K562 (cell line): ENCODE measurements around the gene MGST2. TPM values are rescaled to one million over a fixed set of nuclear protein-coding genes. Genes with fewer than 3 reads are reported as not detected.
A peak's percentile ranks its signal among the peaks of the same experiment; 100 is the strongest.

Experiments used
- ATAC-seq: fragments of 200-7000 bp; cut with Tn5 transposase; 3 replicates; pipeline ENCODE4 v1.9.1; 2020; ENCODE audit warnings: moderate library complexity
- BruUV-seq: library from RNA; stranded (reverse); fragments of 400-500 nt; replicated peaks from 2 replicates; lab custom pipeline; 2021; lab: Mats Ljungman, UMichigan
- CTCF ChIA-PET: fragments of 300-600 bp; formaldehyde crosslinking; extraction: SDS; loops from one replicate; lab custom pipeline; 2021; ENCODE audit warnings: low intra/inter-chr PET ratio; lab: Yijun Ruan, JAX
- POLR2A ChIA-PET: fragments of 300-600, 350-650 bp; sonication (Branson Sonifier 250); formaldehyde crosslinking; extraction: SDS; loops from one replicate; lab custom pipeline; 2021; ENCODE audit warnings: antibody characterized with exemption, inconsistent platforms; lab: Yijun Ruan, JAX
- DNase-seq, 4 experiments: peaks; one replicate each; pipeline versions ENCODE4 v3.0.0 to v3.0.0-alpha.2; 2011 to 2018; ENCODE audit warnings: low spot score in 3 of 4, mixed read lengths in 3 of 4; ENCODE audit errors: extremely low read depth in 1 of 4
- FAIRE-seq: peaks from 2 replicates; lab custom pipeline; 2011; peaks lifted over from hg19 to GRCh38; lab: Jason Lieb, UNC
- H2AFZ ChIP-seq: 2 replicates; pipeline ENCODE4 v1.6.0; 2011; ENCODE audit warnings: low read depth, low read length, control low read depth, inconsistent platforms
- H3K27ac ChIP-seq: fragments of 200-600 bp; 3 replicates; pipeline ENCODE4 v1.8.0; 2011; ENCODE audit warnings: low read depth, mild to moderate bottlenecking, control low read depth, inconsistent platforms, low read length, moderate library complexity, mixed read lengths; ENCODE audit errors: extremely low read depth
- H3K27me3 ChIP-seq, 2 experiments: fragments of 300-600 bp in 1 of 2; 2 replicates in 1 of 2; 3 replicates in 1 of 2; pipeline versions ENCODE4 v1.6.0 to v1.8.0; 2011; ENCODE audit warnings: inconsistent platforms in 2 of 2, low read length in 2 of 2, mild to moderate bottlenecking in 1 of 2, mixed read lengths in 1 of 2, moderate library complexity in 1 of 2; ENCODE audit not compliant: control insufficient read depth in 2 of 2, insufficient read depth in 2 of 2
- H3K36me3 ChIP-seq: fragments of 300-600 bp; 3 replicates; pipeline ENCODE4 v1.8.0; 2011; ENCODE audit warnings: mild to moderate bottlenecking, low read length, inconsistent platforms; ENCODE audit not compliant: control insufficient read depth, insufficient read depth
- H3K4me1 ChIP-seq, 2 experiments: fragments of 200-600 bp in 1 of 2; replicated peaks in 1 of 2; 2 replicates in 1 of 2; 3 replicates in 1 of 2; pipeline versions ENCODE4 v1.5.1 to v1.8.0; 2011; ENCODE audit warnings: inconsistent platforms in 2 of 2, low read length in 2 of 2, mild to moderate bottlenecking in 1 of 2, mixed read lengths in 1 of 2, moderate library complexity in 1 of 2; ENCODE audit not compliant: control insufficient read depth in 2 of 2, insufficient read depth in 2 of 2
- H3K4me2 ChIP-seq: 2 replicates; pipeline ENCODE4 v1.6.1; 2011; ENCODE audit warnings: low read length, control low read depth, inconsistent platforms, mixed read lengths; ENCODE audit not compliant: insufficient read depth
- H3K4me3 ChIP-seq: fragments of 200-600 bp; sonication (generic), shearing (Covaris generic); 2 replicates; pipeline ENCODE4 v1.5.1; 2016; ENCODE audit warnings: control low read depth, inconsistent platforms
- H3K79me2 ChIP-seq: fragments of 200-600 bp; 3 replicates; pipeline ENCODE4 v1.8.0; 2011; ENCODE audit warnings: low read length, inconsistent platforms; ENCODE audit not compliant: control insufficient read depth, insufficient read depth
- H3K9ac ChIP-seq, 2 experiments: 2 replicates each; pipeline versions ENCODE4 v1.6.0 to v1.6.1; 2011; ENCODE audit warnings: low read depth in 2 of 2, low read length in 2 of 2, control low read depth in 1 of 2, inconsistent platforms in 1 of 2, mild to moderate bottlenecking in 1 of 2, mixed read lengths in 1 of 2; ENCODE audit not compliant: insufficient read depth in 1 of 2
- H3K9me1 ChIP-seq: one replicate; pipeline ENCODE4 v1.6.0; 2011; ENCODE audit warnings: inconsistent platforms, mild to moderate bottlenecking, low read length, moderate library complexity; ENCODE audit not compliant: control insufficient read depth, insufficient read depth
- H3K9me3 ChIP-seq: replicated peaks from 2 replicates; pipeline ENCODE4 v1.5.1; 2011; ENCODE audit warnings: low read depth, low read length, inconsistent platforms; ENCODE audit not compliant: control insufficient read depth, insufficient read depth
- H4K20me1 ChIP-seq: replicated peaks from 2 replicates; pipeline ENCODE4 v1.6.1; 2011; ENCODE audit warnings: low read length, inconsistent platforms, mixed read lengths; ENCODE audit not compliant: control insufficient read depth, insufficient read depth
- ARID1B ChIP-seq: fragments of 450-650 bp; IDR thresholded peaks from 2 replicates; pipeline ENCODE4 v1.6.1; 2016; ENCODE audit warnings: antibody characterized with exemption, mild to moderate bottlenecking, inconsistent platforms
- CBFA2T2 ChIP-seq: fragments of 450-650 bp; conservative IDR thresholded peaks from 2 replicates; pipeline ENCODE4 v1.6.1; 2017; ENCODE audit warnings: mild to moderate bottlenecking
- CBFA2T3 ChIP-seq: fragments of 450-650 bp; IDR thresholded peaks from 2 replicates; pipeline ENCODE4 v1.6.1; 2017
- DPF2 ChIP-seq: fragments of 450-650 bp; IDR thresholded peaks from 2 replicates; pipeline ENCODE4 v1.6.1; 2016
- GABPA ChIP-seq: fragments of 200-800 bp; sonication (Bioruptor generic); conservative IDR thresholded peaks from 2 replicates; pipeline ENCODE4 v1.6.1; 2016; ENCODE audit warnings: low read depth, missing genetic modification characterization, missing compliant biosample characterization
- KDM1A ChIP-seq, 2 experiments: fragments of 450-650 bp; IDR thresholded peaks; 2 replicates each; pipeline ENCODE4 v1.6.1; 2016; ENCODE audit warnings: mild to moderate bottlenecking in 2 of 2
- NCOR1 ChIP-seq: fragments of 450-650 bp; IDR thresholded peaks from 2 replicates; pipeline ENCODE4 v1.6.1; 2016; ENCODE audit warnings: mild to moderate bottlenecking, moderate library complexity
- SMARCA5 ChIP-seq: fragments of 450-650 bp; IDR thresholded peaks from 2 replicates; pipeline ENCODE4 v1.6.1; 2016
- TAL1 ChIP-seq: fragments of 450-650 bp; IDR thresholded peaks from 2 replicates; pipeline ENCODE4 v1.6.1; 2016; ENCODE audit warnings: mild to moderate bottlenecking
- TCF3 ChIP-seq: sonication (generic); formaldehyde crosslinking; IDR thresholded peaks from 2 replicates; pipeline ENCODE4 v1.4.0; 2020; ENCODE audit warnings: mild to moderate bottlenecking, missing genetic modification reagents
- TEAD4 ChIP-seq, 2 experiments: sonication (generic) in 1 of 2; formaldehyde crosslinking in 1 of 2; IDR thresholded peaks; 2 replicates each; pipeline versions ENCODE4 v1.6.1 to v1.8.0; 2012 to 2022; ENCODE audit warnings: borderline replicate concordance in 1 of 2, inconsistent platforms in 1 of 2, low read length in 1 of 2, mild to moderate bottlenecking in 1 of 2, missing genetic modification reagents in 1 of 2
- TRIM24 ChIP-seq, 2 experiments: fragments of 450-650 bp; IDR thresholded peaks; 2 replicates each; pipeline ENCODE4 v1.6.1; 2016
- WGBS: fragments of 100-300 bp; shearing (Covaris generic); methylation state at CpG from one replicate; pipeline ENCODE4 v1.1.6; 2016; ENCODE audit warnings: low coverage, mixed read lengths; ENCODE audit not compliant: insufficient coverage; ENCODE audit errors: missing lambda C conversion rate; 5-methylcytosine and 5-hydroxymethylcytosine counted together
- in situ Hi-C: fragments of 300-500 bp; cut with MboI; formaldehyde crosslinking; loops from 4 replicates; pipeline ENCODE4 v1.15.0; 2018; ENCODE audit warnings: inconsistent platforms, mixed read lengths
- intact Hi-C: fragments of 100-400 bp; cut with micrococcal nuclease; formaldehyde crosslinking; loops from 2 replicates; pipeline ENCODE4 v1.14.2; 2022
- polyA plus RNA-seq, 8 experiments: library from polyadenylated mRNA; depleted of rRNA in 4 of 8; stranded (reverse) in 5 of 8; unstranded in 3 of 8; fragments of >200 nt; fragmentation: Nextera tagmentation in 2 of 8; fragmentation: Illumina TruSeq in 1 of 8; extraction: Ambion mirVana in 2 of 8; extraction: Trizol in 1 of 8; gene quantifications; 2 replicates each; pipeline versions ENCODE4 v1.2.1 to v1.2.3, GENCODE V29; 2011 to 2014; ENCODE audit warnings: inconsistent platforms in 1 of 8, missing spikeins in 1 of 8
- total RNA-seq, 7 experiments: library from RNA; depleted of rRNA in 6 of 7; stranded (reverse); fragments of >200 nt in 6 of 7; fragmentation: Illumina TruSeq in 2 of 7; extraction: Trizol in 2 of 7; gene quantifications; 2 replicates each; pipeline versions ENCODE4 v1.2.1 to v1.2.3, GENCODE V29; 2011 to 2021; ENCODE audit warnings: low replicate concordance in 1 of 7
- TF ChIP-seq, protein P1 (sequence below): fragments of 450-650 bp; IDR thresholded peaks from 2 replicates; pipeline ENCODE4 v1.6.1; 2016; ENCODE audit warnings: low read depth

Gene MGST2
- total and polyA plus RNA-seq, 9 of the 15 experiments (the other 6 are each of a cell fraction or from before 2014, with no cell fraction given), result 38.7 to 115 (median 84.6) TPM

DNA sequence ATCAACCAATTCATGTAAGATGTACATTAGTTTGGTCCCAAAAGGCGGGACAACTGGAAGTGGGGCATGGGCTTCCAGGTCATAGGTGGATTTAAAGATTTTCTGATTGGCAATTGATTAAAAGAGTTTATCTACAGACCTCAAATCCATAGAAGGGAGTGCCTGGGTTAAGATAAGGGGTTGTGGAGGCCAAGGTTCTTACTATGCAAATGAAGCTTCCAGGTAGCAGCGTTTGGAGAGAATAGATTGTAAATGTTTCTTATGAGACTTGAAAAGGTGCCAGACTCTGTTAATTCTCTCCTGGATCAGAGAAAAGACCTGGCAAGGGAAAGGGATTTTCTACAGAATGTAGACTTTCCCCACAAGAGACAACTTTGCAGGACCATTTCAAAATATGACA is 2.4 kb downstream of the MGST2 start (continued):
- TF ChIP-seq KDM1A (IDR thresholded peaks at IDR 0.05), result peak in 1 of 2 experiments; percentile 5; a peak in 2 of 4 replicates

DNA sequence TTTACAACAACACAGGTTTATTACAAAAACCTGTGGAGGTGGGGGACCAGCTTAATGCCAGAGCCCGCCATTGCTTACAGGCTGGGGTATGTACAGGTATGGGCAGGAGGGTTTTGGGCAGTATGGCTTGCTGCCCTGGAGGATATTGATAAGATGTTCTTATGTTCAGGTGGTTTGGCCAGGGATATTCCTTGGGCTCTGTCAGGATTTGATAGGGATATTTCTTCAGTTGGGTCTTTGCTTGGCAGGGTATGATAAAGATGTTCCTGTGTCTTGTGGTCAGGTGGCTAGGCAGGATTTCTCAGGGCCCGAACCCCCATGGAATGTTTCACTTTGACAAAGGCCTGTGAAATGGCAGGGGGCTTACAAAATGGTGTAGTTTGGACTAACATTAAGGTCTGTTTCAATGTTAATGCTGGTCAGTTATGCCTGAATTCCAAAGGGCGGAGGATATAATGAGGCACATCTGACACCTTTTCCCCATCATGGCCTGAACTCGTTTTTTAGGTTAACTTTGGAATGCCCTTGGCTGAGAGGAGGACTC is 3.1 kb downstream of the MGST2 start:
- ChIA-PET CTCF (no interaction called here), POLR2A (no interaction called here)
- Histone ChIP-seq H3K9me3 (no peaks in the 10 kb centered on the region), H3K79me2 (peaks cover 49% of the 10 kb centered on the region; the same call in 2 of the 3 replicates), H3K4me2 (peak overlapping the region; percentile 6; the same call in 1 of the 2 replicates), H3K9me1 (no peaks in the 10 kb centered on the region), H2AFZ (no peak overlapping the region), H3K4me3 (no peak overlapping the region), H4K20me1 (no peaks in the 10 kb centered on the region; the same call in 1 of the 2 replicates), H3K27me3 (no peaks in the 10 kb centered on the region), H3K36me3 (peaks cover 6% of the 10 kb centered on the region; the same call in 1 of the 3 replicates), H3K4me1 (peaks cover 17 to 42% of the 10 kb centered on the region in 2 experiments; a peak in 4 of 5 replicates), H3K27ac (no peak overlapping the region), H3K9ac (no peak overlapping the region)
- intact Hi-C loops, result loop anchor here (5.0 kb wide), 1 partner anchor 484 kb away; the partner anchor contains the start of gene MAML3
- no peak for FAIRE-seq
- WGBS, result 38% methylated on average over 4 of the region's 4 CpGs
- no TSS peak for BruUV-seq
- in situ Hi-C loops, result no loop called here
- ATAC-seq, result no peak
- peak in 3 of 4 experiments; percentile 43 to 54 (median 51) for DNase-seq
- TF ChIP-seq TCF3 (peak; percentile 77), NCOR1 (peak; percentile 60; the same call in 1 of the 2 replicates), TAL1 (peak; percentile 73), ARID1B (peak; percentile 70), CBFA2T3 (peak; percentile 88), TRIM24 (IDR thresholded peaks at IDR 0.05) (0 out of 4 replicates have a peak, but pooled peaks of 1 of the 2 experiments have one; percentile 30), GABPA (no peak), TEAD4 (IDR thresholded peaks at IDR 0.05; ENCODE audit: low read length) (peak; percentile 73), TEAD4 (CRISPR knock-in tag; IDR thresholded peaks at IDR 0.05; ENCODE audit: borderline replicate concordance) (no peak), DPF2 (0 out of 2 replicates have a peak, but pooled peaks have one; percentile 14), CBFA2T2 (peak; percentile 81), SMARCA5 (no peak)
- TF ChIP-seq, protein P1, sequence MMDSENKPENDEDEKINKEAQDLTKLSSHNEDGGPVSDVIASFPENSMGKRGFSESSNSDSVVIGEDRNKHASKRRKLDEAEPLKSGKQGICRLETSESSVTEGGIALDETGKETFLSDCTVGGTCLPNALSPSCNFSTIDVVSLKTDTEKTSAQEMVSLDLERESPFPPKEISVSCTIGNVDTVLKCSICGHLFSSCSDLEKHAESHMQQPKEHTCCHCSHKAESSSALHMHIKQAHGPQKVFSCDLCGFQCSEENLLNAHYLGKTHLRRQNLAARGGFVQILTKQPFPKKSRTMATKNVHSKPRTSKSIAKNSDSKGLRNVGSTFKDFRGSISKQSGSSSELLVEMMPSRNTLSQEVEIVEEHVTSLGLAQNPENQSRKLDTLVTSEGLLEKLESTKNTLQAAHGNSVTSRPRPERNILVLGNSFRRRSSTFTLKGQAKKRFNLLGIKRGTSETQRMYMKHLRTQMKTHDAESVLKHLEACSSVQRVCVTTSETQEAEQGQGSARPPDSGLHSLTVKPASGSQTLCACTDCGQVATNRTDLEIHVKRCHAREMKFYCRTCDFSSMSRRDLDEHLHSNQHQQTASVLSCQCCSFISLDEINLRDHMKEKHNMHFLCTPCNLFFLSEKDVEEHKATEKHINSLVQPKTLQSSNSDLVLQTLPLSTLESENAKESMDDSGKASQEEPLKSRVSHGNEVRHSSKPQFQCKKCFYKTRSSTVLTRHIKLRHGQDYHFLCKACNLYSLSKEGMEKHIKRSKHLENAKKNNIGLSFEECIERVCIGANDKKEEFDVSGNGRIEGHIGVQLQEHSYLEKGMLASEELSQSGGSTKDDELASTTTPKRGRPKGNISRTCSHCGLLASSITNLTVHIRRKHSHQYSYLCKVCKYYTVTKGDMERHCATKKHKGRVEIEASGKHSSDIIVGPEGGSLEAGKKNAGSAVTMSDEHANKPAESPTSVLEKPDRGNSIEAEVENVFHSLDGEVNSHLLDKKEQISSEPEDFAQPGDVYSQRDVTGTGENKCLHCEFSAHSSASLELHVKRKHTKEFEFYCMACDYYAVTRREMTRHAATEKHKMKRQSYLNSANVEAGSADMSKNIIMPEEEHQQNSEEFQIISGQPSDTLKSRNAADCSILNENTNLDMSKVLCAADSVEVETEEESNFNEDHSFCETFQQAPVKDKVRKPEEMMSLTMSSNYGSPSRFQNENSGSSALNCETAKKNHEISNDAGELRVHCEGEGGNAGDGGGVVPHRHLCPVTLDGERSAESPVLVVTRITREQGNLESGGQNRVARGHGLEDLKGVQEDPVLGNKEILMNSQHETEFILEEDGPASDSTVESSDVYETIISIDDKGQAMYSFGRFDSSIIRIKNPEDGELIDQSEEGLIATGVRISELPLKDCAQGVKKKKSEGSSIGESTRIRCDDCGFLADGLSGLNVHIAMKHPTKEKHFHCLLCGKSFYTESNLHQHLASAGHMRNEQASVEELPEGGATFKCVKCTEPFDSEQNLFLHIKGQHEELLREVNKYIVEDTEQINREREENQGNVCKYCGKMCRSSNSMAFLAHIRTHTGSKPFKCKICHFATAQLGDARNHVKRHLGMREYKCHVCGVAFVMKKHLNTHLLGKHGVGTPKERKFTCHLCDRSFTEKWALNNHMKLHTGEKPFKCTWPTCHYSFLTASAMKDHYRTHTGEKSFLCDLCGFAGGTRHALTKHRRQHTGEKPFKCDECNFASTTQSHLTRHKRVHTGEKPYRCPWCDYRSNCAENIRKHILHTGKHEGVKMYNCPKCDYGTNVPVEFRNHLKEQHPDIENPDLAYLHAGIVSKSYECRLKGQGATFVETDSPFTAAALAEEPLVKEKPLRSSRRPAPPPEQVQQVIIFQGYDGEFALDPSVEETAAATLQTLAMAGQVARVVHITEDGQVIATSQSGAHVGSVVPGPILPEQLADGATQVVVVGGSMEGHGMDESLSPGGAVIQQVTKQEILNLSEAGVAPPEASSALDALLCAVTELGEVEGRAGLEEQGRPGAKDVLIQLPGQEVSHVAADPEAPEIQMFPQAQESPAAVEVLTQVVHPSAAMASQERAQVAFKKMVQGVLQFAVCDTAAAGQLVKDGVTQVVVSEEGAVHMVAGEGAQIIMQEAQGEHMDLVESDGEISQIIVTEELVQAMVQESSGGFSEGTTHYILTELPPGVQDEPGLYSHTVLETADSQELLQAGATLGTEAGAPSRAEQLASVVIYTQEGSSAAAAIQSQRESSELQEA, result no peak
